Spinal cord (tissue), 10 donors: ENCODE data around the gene PDCD11. TPM values are rescaled to one million over a fixed set of nuclear protein-coding genes. Genes with fewer than 3 reads are reported as not detected.

Experiments used
- DNase-seq, 6 donors: peaks; one replicate each; pipeline versions ENCODE4 v3.0.0 to v3.0.0-alpha.2; 2013 to 2015; ENCODE audit warnings: low spot score in 6 of 6, low read depth in 4 of 6
- H3K27ac ChIP-seq: one replicate; pipeline ENCODE4 v1.5.1; 2013; ENCODE audit warnings: low read depth, low read length, control low read depth
- H3K27me3 ChIP-seq: one replicate; pipeline ENCODE4 v1.6.1; 2013; ENCODE audit warnings: low read length; ENCODE audit not compliant: control insufficient read depth, insufficient read depth
- H3K36me3 ChIP-seq: one replicate; pipeline ENCODE4 v1.6.1; 2013; ENCODE audit warnings: low read length; ENCODE audit not compliant: control insufficient read depth, insufficient read depth
- H3K4me1 ChIP-seq: one replicate; pipeline ENCODE4 v1.6.1; 2013; ENCODE audit warnings: low read length; ENCODE audit not compliant: control insufficient read depth, insufficient read depth
- H3K4me3 ChIP-seq: one replicate; pipeline ENCODE4 v1.5.1; 2013; ENCODE audit warnings: low read depth, low read length, control low read depth
- H3K9me3 ChIP-seq: one replicate; pipeline ENCODE4 v1.6.1; 2013; ENCODE audit warnings: low read length; ENCODE audit not compliant: control insufficient read depth, insufficient read depth
- WGBS: methylation state at CpG from one replicate; pipeline ENCODE4 v1.1.5; 2013; ENCODE audit warnings: missing lambda C conversion rate; ENCODE audit not compliant: insufficient coverage; 5-methylcytosine and 5-hydroxymethylcytosine counted together
- polyA plus RNA-seq, 2 donors: library from polyadenylated mRNA; unstranded; fragments of 120-200 nt; gene quantifications; one replicate each; pipeline ENCODE4 v1.2.1, GENCODE V29; 2013; ENCODE audit not compliant: insufficient read length in 2 of 2
- total RNA-seq, 2 donors: library from RNA; depleted of rRNA in 1 of 2; stranded (reverse); fragments of 120-200 nt in 1 of 2; fragments of >200 nt in 1 of 2; gene quantifications; one replicate each; pipeline versions ENCODE4 v1.2.3 to v1.2.4, GENCODE V29; 2013 to 2014
- donor health status: healthy.

PDCD11 gene
- total and polyA plus RNA-seq, 4 donors: 20.3 to 27.3 (median 24.1) TPM

GRCh38 chr10:103455235-103455634, 58.8 kb downstream of the PDCD11 start:
- no peak for DNase-seq
- H3K27ac ChIP-seq: no peak overlapping the region
- H3K4me1 ChIP-seq: peaks cover 22% of the 10 kb centered on the region
- H3K36me3 ChIP-seq: peaks cover 9% of the 10 kb centered on the region
- H3K9me3 ChIP-seq: no peaks in the 10 kb centered on the region
- peaks cover 2% of the 10 kb centered on the region for H3K27me3 ChIP-seq
- 88% methylated on average over 25 of the region's 25 CpGs for WGBS
- no peak overlapping the region for H3K4me3 ChIP-seq

- no peak for DNase-seq
- 86% methylated on average over 9 of the region's 9 CpGs for WGBS
- H3K9me3 ChIP-seq: no peaks in the 10 kb centered on the region
- peaks cover 7% of the 10 kb centered on the region for H3K36me3 ChIP-seq
- H3K4me1 ChIP-seq: peaks cover 16% of the 10 kb centered on the region
- peaks cover 2% of the 10 kb centered on the region for H3K27me3 ChIP-seq
- no peak overlapping the region for H3K27ac ChIP-seq
- no peak overlapping the region for H3K4me3 ChIP-seq
Observed at GRCh38 chr10:103456074-103456660, 59.7 kb downstream of the PDCD11 start.

GRCh38 chr10:103457176-103457712, 60.8 kb downstream of the PDCD11 start:
- WGBS: 69% methylated on average over 5 of the region's 8 CpGs
- Histone ChIP-seq H3K4me3 (no peak overlapping the region), H3K27ac (no peak overlapping the region), H3K36me3 (no peaks in the 10 kb centered on the region), H3K4me1 (peaks cover 5% of the 10 kb centered on the region), H3K27me3 (no peaks in the 10 kb centered on the region), H3K9me3 (no peaks in the 10 kb centered on the region)
- no peak for DNase-seq

GRCh38 chr10:103457896-103458583, 61.6 kb downstream of the PDCD11 start:
- Histone ChIP-seq H3K36me3 (no peaks in the 10 kb centered on the region), H3K27ac (no peak overlapping the region), H3K27me3 (no peaks in the 10 kb centered on the region), H3K4me3 (no peak overlapping the region), H3K9me3 (no peaks in the 10 kb centered on the region), H3K4me1 (no peaks in the 10 kb centered on the region)
- DNase-seq: no peak
- 94% methylated on average over 39 of the region's 39 CpGs for WGBS

- Histone ChIP-seq H3K9me3 (no peaks in the 10 kb centered on the region), H3K27ac (no peak within 1 kb of the TSS), H3K27me3 (no peaks in the 10 kb centered on the region), H3K4me3 (no peak within 1 kb of the TSS), H3K4me1 (no peaks in the 10 kb centered on the region), H3K36me3 (no peaks in the 10 kb centered on the region)
- WGBS: 77% methylated on average over 5 of the region's 9 CpGs
- no peak for DNase-seq
Observed at GRCh38 chr10:103458720-103459119, 62.3 kb downstream of the PDCD11 start, which contains the start of gene CALHM1. Gene CALHM1 (minus strand): TSS chr10:103458900. CDS start chr10:103458751, 149 bp downstream.

GRCh38 chr10:103459615-103460014, 63.2 kb downstream of the PDCD11 start:
- no peak for DNase-seq
- Histone ChIP-seq H3K27me3 (no peaks in the 10 kb centered on the region), H3K36me3 (no peaks in the 10 kb centered on the region), H3K4me3 (no peak overlapping the region), H3K27ac (no peak overlapping the region), H3K9me3 (no peaks in the 10 kb centered on the region), H3K4me1 (no peaks in the 10 kb centered on the region)
- 57% methylated on average over 4 of the region's 4 CpGs for WGBS

- no peaks in the 10 kb centered on the region for H3K9me3 ChIP-seq
- 97% methylated on average over 4 of the region's 4 CpGs for WGBS
- no peak overlapping the region for H3K4me3 ChIP-seq
- DNase-seq: no peak
- no peaks in the 10 kb centered on the region for H3K36me3 ChIP-seq
- no peak overlapping the region for H3K27ac ChIP-seq
- no peaks in the 10 kb centered on the region for H3K4me1 ChIP-seq
- no peaks in the 10 kb centered on the region for H3K27me3 ChIP-seq
Observed at GRCh38 chr10:103463499-103463898, 67.1 kb downstream of the PDCD11 start.

GRCh38 chr10:103465411-103466179, 69.2 kb downstream of the PDCD11 start:
- Histone ChIP-seq H3K4me1 (no peaks in the 10 kb centered on the region), H3K36me3 (no peaks in the 10 kb centered on the region), H3K4me3 (no peak overlapping the region), H3K27me3 (no peaks in the 10 kb centered on the region), H3K27ac (no peak overlapping the region), H3K9me3 (no peaks in the 10 kb centered on the region)
- DNase-seq: no peak
- WGBS: 90% methylated on average over 9 of the region's 14 CpGs

GRCh38 chr10:103466734-103467133, 70.3 kb downstream of the PDCD11 start:
- Histone ChIP-seq H3K4me1 (no peaks in the 10 kb centered on the region), H3K27ac (no peak overlapping the region), H3K4me3 (no peak overlapping the region), H3K36me3 (no peaks in the 10 kb centered on the region), H3K27me3 (no peaks in the 10 kb centered on the region), H3K9me3 (no peaks in the 10 kb centered on the region)
- 71% methylated on average over 3 of the region's 3 CpGs for WGBS
- no peak for DNase-seq
